Uterus (tissue), 2 donors: ENCODE data around the gene TRIM41.

ENCODE experiments used
- POLR2A ChIP-seq, 2 donors: fragments of 450-650 bp; IDR thresholded peaks; one replicate each; pipeline ENCODE4 v1.6.1; 2016; ENCODE audit warnings: antibody characterized with exemption in 2 of 2, mild to moderate bottlenecking in 1 of 2, moderate library complexity in 1 of 2
- TF ChIP-seq, protein P1 (sequence below), 4 experiments: fragments of 200-600 bp in 2 of 4; fragments of 450-650 bp in 2 of 4; sonication (generic) in 2 of 4; IDR thresholded peaks; one replicate each; pipeline ENCODE4 v1.5.1; 2016 to 2019; ENCODE audit warnings: antibody characterized with exemption in 4 of 4, mild to moderate bottlenecking in 2 of 4, moderate library complexity in 1 of 4

DNA sequence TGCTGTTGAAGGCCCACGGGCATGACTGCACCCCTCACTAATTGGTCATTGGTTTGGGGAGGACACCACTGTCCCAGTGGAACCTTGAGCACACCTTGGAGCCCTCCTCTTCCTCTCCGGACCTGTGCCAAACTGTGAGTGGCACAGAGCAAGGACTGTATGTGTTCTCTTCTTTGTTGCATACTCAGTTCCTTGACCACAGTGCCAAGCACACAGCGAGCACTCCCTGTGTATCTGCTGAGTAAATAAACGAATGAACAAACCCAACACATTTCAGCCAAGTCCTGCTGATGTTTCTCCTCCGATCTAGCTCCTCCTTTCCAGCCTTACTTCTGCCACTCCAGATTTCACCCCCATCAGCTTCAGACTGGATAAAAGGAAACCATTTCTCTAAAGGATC lies 40.6 kb downstream of the TRIM41 start:
- TF ChIP-seq, protein P1, sequence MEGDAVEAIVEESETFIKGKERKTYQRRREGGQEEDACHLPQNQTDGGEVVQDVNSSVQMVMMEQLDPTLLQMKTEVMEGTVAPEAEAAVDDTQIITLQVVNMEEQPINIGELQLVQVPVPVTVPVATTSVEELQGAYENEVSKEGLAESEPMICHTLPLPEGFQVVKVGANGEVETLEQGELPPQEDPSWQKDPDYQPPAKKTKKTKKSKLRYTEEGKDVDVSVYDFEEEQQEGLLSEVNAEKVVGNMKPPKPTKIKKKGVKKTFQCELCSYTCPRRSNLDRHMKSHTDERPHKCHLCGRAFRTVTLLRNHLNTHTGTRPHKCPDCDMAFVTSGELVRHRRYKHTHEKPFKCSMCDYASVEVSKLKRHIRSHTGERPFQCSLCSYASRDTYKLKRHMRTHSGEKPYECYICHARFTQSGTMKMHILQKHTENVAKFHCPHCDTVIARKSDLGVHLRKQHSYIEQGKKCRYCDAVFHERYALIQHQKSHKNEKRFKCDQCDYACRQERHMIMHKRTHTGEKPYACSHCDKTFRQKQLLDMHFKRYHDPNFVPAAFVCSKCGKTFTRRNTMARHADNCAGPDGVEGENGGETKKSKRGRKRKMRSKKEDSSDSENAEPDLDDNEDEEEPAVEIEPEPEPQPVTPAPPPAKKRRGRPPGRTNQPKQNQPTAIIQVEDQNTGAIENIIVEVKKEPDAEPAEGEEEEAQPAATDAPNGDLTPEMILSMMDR (IDR thresholded peaks at IDR 0.05), result no peak
- no peak for TF ChIP-seq POLR2A (IDR thresholded peaks at IDR 0.05)
